ENCODE results near the gene EGLN2.
"Not testable (repeated sequence)": the region's sequence is repeated elsewhere in the genome, so short reads cannot be mapped to it uniquely, and the experiment has no call there.

The EGLN2 gene

DNA sequence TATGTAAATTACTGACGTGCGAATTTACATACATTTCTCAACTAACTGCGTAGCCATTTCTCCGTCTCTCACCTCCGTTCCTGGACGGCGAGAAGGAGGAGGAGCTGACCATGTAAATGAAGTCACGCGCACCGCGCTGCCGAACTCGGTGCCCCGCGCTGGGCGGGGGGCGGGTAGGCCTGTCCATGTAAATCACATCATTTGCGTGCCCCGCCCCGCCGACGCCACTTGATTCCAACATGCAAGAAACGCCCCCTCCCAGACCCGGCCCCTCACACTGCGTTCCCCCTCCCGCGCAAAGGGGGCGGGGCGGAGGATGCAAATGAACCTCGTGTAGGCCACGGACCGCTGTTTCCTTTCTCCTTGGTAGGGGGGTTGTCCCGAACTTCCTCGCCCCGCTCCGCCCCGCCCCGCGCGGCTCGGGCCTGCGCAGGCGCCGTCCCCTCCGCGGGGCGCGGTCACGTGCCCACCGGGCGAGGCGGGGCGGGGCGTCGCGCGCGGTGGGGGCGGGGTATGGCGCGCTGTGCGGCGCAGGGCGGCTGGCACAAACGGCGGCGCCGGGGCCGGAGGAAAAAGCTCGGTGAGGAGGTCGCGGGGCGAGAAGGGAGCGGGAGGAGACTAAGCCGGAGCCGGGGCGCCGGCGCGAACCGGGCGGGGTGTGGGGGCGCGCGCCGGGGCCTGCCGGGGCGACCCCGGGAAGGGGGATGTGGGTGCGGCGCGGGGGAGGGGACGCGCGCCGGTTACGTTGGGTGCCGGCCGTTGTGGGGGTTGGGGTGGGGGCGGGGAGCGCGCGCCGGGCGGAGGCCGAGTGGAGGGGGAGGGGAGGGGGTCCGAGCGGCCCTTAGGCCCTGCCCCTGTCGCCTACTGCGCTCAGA, at the start of gene EGLN2:
Gene EGLN2 (plus strand): TSS at position 509 of the 875 bp plus-strand sequence. CDS start 1,382 bp downstream, outside the sequence.
- peak; percentile 100 for DNase-seq

DNA sequence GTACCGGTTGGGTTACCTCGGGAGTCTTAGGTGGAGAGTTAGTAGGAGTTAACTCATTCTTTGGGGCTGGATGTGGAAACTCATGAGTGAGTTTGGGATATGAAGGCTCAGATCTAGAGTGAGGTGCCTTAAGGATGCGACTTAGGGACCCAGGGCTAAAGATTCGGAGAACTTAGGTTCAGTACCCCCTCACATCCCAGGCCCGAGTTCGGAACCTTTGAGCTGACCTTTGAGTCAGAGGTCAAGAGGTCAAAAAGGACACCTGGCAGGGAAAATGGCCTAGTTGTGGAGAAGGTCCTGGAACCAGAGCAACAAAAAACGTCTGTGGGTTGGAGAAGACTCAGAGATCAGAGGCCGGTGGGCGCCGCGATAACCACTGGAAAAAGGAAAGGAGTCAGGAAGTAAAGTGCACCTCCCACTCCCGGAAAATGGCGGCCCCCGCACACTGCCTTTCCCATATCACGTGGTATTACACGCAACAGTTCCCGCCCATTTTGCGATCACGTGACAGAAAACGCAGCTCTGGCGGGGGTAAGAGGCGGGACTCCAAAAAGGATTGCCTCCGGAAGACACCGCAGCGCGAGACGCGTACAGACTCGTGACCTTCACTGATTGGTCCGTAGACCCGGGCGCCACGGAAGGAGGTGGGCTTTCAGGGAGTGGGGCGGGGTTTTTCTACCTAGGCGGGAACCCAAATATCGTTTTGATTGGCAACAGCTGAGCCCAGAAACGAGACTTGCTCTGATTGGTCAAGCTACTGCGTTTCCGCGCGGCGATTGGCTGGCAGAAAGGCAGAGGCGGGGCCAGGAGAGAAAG, 48.7 kb upstream of the EGLN2 start, which contains the start of gene ACTMAP:
Gene ACTMAP (minus strand): TSS at position 420 of the 816 bp plus-strand sequence. CDS start 674 bp downstream, outside the sequence.
- peak; percentile 100 for DNase-seq

DNA sequence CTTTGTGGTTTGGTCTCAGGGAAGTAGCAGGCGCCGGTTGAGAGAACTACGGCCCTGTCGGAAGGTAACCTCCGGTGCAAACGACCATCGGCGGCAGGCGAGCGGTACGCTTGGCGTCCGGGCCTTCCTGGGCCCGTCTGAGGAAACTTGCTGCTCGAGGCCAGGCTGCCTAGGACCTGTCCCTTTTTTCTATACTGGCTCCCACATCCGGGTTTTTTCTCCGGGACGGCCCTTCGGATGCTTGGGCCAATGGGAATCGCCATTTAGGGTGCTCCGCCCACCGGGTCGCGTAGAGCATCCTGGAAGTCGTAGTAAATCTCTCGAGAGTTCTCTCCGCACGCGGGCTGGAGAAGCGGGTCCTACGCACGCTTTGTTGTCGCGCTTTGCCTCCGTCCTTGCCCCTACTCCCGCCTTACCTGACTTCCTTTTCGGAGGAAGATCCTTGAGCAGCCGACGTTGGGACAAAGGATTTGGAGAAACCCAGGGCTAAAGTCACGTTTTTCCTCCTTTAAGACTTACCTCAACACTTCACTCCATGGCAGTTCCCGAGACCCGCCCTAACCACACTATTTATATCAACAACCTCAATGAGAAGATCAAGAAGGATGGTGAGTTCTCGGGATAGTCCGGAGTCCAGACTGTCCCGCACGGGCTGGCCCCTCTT, 48.0 kb upstream of the EGLN2 start, which contains the start of gene SNRPA:
Gene SNRPA (plus strand): TSS at position 330 of the 664 bp plus-strand sequence. CDS start 206 bp downstream, at position 536.
- DNase-seq = peak; percentile 96

GRCh38 chr19:40752257-40752781, 46.7 kb upstream of the EGLN2 start:
- DNase-seq = peak; percentile 24

DNA sequence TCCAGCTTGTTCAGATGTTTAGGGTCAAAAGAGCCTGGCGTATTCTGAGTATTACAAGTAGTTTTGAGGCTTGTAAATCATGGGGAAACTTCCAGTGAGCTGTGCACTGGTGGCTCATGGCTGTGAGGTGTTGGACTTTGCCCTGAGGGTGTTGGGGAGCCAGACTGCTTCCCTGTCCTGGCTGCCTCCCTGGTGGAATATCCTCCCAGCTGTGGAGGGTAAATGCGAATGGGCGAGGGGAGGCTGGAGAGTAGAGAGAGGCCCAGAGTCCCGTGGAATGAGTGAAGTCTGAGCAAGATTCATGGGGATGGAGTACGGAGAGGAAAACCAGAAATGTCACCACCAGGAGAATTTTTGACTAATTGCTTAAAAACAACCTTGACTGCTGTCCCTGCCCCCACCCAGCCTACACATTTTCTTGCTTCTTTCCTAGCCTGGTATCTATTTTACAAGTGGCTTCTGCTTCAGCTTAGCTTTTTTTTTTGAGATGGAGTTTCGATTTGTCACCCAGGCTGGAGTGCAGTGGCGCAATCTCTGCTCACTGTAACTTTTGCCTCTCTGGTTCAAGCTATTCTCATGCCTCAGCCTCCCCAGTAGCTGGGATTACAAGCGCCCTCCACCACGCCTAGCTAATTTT, 44.3 kb upstream of the EGLN2 start:
- peak; percentile 30 for DNase-seq

GRCh38 chr19:40755248-40755624, 43.8 kb upstream of the EGLN2 start:
- no peak for DNase-seq

DNA sequence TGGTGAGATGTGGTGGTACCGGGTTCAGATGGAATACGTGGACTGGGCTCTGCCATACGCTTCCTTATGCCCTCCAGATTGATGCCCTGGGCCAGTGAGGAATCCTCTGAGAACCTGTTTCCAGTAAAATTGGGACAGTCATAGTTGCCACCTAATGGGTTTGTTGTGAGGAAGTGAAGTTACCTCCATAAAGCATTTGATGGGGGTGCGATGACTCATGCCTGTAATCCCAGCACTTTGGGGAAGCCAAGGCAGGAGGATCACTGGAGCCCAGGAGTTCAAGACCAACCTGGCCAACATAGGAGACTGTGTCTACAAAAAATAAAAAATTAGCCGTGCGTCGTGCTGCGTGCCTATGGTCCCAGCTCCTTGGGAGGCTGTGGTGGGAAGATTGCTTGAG, 43.2 kb upstream of the EGLN2 start:
- no peak for DNase-seq

GRCh38 chr19:40756502-40757110, 42.4 kb upstream of the EGLN2 start:
- DNase-seq = peak; percentile 31

GRCh38 chr19:40758491-40758890, 40.5 kb upstream of the EGLN2 start:
- no peak for DNase-seq

DNA sequence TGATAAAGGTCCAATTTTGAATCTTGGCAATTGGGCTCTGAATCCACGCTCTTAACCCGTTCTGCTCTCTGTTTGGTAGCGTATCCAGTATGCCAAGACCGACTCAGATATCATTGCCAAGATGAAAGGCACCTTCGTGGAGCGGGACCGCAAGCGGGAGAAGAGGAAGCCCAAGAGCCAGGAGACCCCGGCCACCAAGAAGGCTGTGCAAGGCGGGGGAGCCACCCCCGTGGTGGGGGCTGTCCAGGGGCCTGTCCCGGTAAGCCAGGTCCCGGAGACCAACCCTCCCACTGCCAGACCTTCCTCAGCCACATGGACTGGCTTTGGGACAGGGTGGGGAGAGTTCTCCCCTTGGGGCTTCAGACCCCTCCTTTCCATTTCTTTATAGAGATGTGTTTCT, 39.6 kb upstream of the EGLN2 start:
- no peak for DNase-seq

DNA sequence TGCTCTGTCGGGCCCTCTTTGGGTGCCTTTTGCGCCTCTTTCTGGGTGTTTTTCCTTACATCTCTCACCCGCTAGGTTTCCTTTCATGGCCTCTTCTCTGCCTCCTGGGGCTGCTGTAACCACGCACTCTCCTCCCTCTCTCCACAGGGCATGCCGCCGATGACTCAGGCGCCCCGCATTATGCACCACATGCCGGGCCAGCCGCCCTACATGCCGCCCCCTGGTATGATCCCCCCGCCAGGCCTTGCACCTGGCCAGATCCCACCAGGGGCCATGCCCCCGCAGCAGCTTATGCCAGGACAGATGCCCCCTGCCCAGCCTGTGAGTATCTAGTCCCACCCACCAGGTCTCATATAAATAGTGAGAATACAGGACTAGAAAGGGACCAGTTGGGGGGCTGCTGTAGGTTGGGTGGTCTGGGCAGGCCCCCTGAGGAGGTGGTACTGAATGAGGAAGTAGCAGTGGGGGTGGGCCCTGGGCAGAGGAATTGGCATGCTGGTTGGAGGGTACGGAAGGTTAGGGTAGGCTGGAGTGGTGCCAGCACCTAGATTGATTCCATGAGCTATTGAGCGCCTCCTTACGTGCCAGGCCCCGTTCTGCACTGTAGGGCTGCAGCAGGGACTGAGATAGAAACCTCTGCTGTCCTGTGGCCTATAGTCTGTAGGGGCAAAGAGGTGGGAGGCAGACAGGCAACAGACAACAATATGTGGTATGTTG, 36.1 kb upstream of the EGLN2 start:
- DNase-seq = no peak

DNA sequence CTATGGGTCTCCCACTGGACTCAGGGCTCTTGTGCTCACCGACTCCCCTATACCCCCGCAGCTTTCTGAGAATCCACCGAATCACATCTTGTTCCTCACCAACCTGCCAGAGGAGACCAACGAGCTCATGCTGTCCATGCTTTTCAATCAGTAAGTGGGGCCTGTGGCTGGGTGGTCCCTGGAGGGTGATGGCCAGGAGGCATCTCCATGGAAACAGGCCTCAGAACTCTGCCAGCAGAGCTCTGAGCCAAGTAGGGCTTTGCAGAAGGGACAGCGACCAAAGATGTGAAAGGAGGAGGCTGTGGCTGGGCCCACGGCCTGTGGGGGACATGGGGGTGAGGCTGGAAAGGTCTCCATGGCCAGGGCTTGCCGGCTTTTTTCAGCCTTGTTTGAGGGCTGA, 35.5 kb upstream of the EGLN2 start:
- DNase-seq = no peak

- no peak for DNase-seq
Observed at GRCh38 chr19:40763963-40764362, 35.0 kb upstream of the EGLN2 start.

- DNase-seq = not testable (repeated sequence)
Observed at GRCh38 chr19:40766385-40766784, 32.6 kb upstream of the EGLN2 start.

DNA sequence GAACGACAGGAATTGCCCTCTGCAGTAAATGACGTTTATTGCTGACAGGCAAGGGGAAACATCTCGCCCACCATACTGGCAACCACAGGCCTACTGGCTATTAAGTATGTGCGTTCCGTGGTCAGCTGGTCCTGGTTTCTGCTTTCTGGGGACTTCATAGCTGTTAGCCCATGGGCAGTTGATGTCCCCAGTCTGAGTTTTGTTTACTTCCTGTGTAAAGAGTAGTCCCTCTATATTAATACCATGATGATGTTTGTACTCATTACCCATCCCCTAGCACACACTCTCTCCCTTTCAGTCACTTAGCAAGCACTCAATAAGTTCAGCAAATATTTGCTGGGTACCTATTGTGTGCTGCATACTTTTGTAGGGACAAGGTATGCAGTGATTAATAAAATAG, 30.1 kb upstream of the EGLN2 start:
- DNase-seq = no peak

DNA sequence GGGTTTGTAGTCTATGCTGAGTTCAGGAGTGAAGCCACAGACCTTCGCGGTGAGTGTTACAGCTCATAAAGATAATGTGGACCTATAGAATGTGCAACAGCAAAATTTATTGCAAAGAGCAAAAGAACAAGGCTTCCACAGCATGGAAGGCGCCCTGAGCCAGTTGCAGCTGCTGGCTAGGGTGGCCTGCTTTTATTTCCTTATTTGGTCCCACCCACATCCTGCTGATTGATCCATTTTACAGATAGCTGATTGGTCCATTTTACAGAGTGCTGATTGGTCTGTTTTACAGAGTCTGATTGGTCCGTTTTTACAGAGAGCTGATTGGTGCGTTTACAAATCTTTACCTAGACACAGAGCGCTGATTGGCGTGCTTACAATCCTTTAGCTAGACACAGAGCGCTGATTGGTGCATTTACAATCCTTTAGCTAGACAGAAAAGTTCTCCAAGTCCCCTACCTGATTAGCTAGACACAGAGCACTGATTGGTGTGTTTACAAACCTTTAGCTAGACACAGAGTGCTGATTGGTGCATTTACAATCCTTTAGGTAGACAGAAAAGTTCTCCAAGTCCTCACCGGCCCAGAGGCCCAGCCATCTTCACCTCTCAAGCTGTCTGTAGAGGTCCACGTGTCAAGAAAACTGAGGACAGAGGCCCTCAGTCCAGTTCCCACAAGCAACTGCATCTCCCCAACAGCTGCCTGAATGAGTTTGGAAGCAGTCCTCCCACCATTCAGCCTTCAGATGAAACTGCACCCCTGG, 27.7 kb upstream of the EGLN2 start:
- DNase-seq = peak; percentile 45

DNA sequence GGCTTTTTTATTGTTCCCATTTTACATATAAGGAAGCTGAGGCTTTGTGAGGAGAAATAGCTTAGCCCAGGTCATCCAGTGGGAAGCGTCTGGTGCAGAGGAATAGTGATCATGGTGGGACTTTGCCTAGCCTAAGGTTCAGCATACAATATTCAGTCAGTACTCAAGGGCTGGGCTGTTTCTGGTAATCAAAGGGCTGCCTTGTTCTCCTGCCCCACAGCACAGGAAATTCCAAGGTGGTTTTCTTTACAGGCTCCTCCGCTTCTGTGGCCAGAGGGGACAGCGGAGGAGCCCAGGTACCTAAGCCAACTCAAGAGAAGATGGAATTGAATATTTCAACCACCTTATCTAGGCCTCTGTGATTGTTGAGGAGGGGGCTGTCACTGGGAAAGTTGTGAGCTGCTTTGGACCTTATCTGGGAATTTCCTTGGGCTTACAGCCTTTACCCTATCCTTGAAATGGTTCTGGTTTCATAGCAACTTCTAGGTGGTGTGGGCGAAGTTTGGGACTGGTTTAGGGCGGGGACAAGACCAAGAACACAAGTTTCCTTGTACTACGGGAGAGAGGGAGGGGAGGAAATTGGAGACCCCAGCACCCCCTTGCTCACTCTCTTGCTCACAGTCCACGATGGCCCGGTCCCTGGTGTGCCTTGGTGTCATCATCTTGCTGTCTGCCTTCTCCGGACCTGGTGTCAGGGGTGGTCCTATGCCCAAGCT, 23.9 kb upstream of the EGLN2 start, which contains the start of gene MIA:
Gene MIA (plus strand): TSS at position 606 of the 716 bp plus-strand sequence. CDS start 22 bp downstream, at position 628.
- no peak for DNase-seq

GRCh38 chr19:40775632-40776022, 23.4 kb upstream of the EGLN2 start:
- no peak for DNase-seq

GRCh38 chr19:40776364-40776763, 22.6 kb upstream of the EGLN2 start:
- no peak for DNase-seq

Measured in CD4-positive, alpha-beta T cell treated with Interleukin-12 subunit alpha and Interleukin-12 subunit beta, for 1 hour (primary cell).